Measurements from ENCODE around the gene ZBED4.

The ZBED4 gene

DNA sequence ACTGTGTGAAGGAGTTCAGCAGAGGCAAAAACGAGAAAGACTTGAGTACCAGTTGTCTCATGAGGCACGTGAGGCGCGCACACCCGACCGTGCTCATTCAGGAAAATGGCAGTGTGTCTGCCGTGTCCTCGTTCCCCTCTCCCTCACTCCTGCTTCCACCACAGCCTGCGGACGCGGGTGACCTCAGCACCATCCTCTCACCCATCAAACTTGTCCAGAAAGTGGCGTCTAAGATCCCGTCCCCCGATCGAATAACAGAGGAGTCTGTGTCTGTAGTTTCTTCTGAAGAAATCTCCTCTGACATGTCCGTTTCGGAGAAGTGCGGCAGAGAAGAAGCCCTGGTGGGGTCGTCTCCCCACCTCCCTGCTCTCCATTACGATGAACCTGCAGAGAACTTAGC lies 30.4 kb downstream of the ZBED4 start:
- no peak for DNase-seq (ENCODE audit: low spot score)
- H3K27ac ChIP-seq: no peak overlapping the region
- TF ChIP-seq, protein P1, sequence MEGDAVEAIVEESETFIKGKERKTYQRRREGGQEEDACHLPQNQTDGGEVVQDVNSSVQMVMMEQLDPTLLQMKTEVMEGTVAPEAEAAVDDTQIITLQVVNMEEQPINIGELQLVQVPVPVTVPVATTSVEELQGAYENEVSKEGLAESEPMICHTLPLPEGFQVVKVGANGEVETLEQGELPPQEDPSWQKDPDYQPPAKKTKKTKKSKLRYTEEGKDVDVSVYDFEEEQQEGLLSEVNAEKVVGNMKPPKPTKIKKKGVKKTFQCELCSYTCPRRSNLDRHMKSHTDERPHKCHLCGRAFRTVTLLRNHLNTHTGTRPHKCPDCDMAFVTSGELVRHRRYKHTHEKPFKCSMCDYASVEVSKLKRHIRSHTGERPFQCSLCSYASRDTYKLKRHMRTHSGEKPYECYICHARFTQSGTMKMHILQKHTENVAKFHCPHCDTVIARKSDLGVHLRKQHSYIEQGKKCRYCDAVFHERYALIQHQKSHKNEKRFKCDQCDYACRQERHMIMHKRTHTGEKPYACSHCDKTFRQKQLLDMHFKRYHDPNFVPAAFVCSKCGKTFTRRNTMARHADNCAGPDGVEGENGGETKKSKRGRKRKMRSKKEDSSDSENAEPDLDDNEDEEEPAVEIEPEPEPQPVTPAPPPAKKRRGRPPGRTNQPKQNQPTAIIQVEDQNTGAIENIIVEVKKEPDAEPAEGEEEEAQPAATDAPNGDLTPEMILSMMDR (IDR thresholded peaks at IDR 0.05): no peak

GRCh38 chr22:49884503-49885260 lies 31.0 kb downstream of the ZBED4 start:
- Histone ChIP-seq H3K27ac (no peak overlapping the region), H3K4me3 (no peak overlapping the region)
- DNase-seq (ENCODE audit: low spot score): no peak
- TF ChIP-seq, protein P1 (IDR thresholded peaks at IDR 0.05): no peak

More for the DNA sequence above, 30.4 kb downstream of the ZBED4 start:
- H3K4me3 ChIP-seq: no peak overlapping the region

DNA sequence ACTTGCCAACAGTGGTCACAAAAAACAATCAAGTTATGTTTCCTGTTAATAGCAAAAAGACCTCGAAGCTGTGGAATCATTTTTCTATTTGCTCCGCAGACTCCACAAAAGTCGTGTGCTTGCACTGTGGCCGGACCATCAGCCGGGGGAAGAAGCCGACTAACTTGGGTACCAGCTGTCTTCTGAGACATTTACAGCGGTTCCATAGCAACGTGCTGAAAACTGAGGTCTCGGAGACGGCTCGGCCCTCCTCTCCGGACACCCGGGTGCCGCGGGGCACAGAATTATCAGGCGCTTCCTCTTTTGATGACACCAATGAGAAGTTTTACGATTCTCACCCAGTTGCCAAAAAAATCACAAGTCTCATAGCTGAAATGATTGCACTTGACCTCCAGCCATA lies 31.6 kb downstream of the ZBED4 start:
- TF ChIP-seq, protein P1 (IDR thresholded peaks at IDR 0.05): no peak
- Histone ChIP-seq H3K4me3 (no peak overlapping the region), H3K27ac (no peak overlapping the region)
- no peak for DNase-seq (ENCODE audit: low spot score)

DNA sequence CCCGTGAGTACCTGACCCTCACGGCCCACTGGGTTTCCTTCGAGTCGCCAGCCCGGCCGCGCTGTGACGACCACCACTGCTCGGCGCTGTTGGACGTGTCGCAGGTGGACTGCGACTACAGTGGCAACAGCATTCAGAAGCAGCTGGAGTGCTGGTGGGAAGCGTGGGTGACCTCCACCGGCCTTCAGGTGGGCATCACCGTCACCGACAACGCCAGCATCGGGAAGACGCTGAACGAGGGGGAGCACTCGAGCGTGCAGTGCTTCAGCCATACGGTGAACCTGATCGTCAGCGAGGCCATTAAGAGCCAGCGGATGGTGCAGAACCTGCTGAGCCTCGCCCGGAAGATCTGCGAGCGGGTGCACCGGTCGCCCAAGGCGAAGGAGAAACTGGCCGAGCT lies 32.2 kb downstream of the ZBED4 start:
- TF ChIP-seq, protein P1 (IDR thresholded peaks at IDR 0.05): no peak
- Histone ChIP-seq H3K4me3 (no peak overlapping the region), H3K27ac (no peak overlapping the region)
- no peak for DNase-seq (ENCODE audit: low spot score)

- DNase-seq (ENCODE audit: low spot score): no peak
- no peak overlapping the region for H3K27ac ChIP-seq
- TF ChIP-seq, protein P1 (IDR thresholded peaks at IDR 0.05): no peak
- no peak overlapping the region for H3K4me3 ChIP-seq
Observed at GRCh38 chr22:49886346-49887063, 32.9 kb downstream of the ZBED4 start.

GRCh38 chr22:49887064-49887451 lies 33.4 kb downstream of the ZBED4 start:
- Histone ChIP-seq H3K27ac (no peak overlapping the region), H3K4me3 (no peak overlapping the region)
- TF ChIP-seq, protein P1 (IDR thresholded peaks at IDR 0.05): no peak
- no peak for DNase-seq (ENCODE audit: low spot score)

DNA sequence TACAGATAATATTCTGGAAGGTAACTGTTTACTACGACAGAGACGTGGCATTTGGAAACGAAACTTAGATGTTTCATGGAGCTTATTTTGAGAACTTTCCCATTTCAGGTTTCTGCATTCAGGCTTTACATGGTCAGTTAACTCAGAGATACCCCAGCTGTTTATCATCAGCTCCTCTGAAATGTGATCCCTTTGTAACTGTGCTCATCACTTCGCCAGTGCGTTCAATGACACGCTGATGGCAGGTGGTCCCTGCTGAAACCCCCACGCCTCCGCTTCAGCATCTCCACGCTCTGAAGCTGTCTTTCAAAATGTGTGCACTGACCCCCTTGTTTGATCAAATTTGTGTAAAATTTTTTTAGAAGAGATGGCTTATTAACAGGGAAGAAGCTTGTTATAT lies 34.1 kb downstream of the ZBED4 start:
- Histone ChIP-seq H3K4me3 (no peak overlapping the region), H3K27ac (no peak overlapping the region)
- DNase-seq (ENCODE audit: low spot score): no peak
- TF ChIP-seq, protein P1 (IDR thresholded peaks at IDR 0.05): no peak

All from coronary artery (tissue), 2 donors.